ENCODE results near the gene CCDC154.

GRCh38 chr16:1398351-1398750, 46.0 kb downstream of the CCDC154 start:
- TF ChIP-seq EZH2 (IDR thresholded peaks at IDR 0.05; ENCODE audit: low read depth, unreplicated experiment) (no peak), POLR2AphosphoS5 (IDR thresholded peaks at IDR 0.05; ENCODE audit: low read depth) (no peak)

Data from GM23338 (cell line).